Fibroblast of skin of scalp (primary cell): Measurements from ENCODE around the gene PTPRO.
A peak's percentile ranks its signal among the peaks of the same experiment; 100 is the strongest.
"Not testable (repeated sequence)": the region's sequence is repeated elsewhere in the genome, so short reads cannot be mapped to it uniquely, and the experiment has no call there.

Experiments
- DNase-seq: peaks from one replicate; pipeline ENCODE4 v3.0.0-alpha.2; 2013

PTPRO gene

DNA sequence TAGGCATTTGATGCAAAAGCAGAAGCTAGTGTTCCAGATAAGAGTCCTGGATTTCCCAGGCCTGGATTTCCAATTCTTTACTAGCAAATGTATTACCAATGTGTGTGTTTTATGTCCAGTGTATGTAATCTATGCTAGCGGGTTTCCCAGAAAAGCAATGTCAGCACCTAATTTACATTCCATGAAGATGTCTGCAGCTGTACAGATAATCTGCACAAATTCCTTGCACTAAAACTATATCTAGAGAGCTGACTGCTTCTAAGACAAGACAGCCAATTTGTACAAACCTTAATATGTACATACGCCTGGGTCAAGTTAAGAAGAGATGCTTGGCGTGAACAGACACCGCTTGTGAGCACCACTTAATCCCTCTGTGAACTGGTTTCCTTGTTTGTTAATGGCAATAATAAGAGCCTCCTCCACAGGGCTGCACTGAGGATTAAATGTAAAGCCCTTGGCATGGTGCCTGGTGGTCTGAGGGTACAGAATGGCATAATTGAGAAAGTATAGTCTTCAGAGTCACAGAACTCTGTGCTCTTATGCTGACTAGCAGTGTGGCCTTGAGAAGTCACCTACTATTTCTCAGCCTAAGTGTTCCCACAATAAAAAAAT is 281.3 kb downstream of the PTPRO start:
- DNase-seq, result peak; percentile 42

DNA sequence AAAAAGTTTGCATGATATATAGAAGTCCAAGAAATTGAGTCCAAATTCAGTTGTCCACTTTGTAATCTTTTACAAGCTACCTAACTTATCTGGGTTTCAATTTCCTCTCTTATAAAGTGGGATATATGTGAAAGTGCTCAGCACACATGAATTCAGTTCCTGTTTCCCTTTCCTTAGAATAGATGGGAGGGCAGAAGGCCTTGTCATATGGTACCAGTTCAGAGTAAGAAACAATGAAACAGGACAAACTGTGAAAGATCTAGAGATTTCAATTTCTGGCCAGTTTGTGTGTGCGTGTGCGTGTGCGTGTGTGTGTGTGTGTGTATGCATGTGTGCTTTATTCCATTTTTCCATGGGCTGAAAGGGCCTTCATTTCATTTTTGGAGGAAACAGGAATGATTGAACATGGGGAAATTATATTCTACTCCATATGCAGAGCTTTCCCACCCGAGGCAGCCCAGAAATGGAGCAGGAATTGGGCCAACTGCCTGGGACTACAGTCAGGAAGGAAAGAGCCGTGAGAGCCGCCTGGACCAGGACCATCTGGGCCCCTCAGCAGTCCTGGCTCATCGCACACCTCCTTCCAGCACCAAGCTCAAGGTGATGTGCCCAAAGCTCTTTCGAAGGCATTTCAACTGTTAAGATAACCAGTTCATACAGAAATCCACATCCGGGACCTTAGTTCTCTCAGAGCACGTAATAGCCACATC is 283.7 kb downstream of the PTPRO start:
- no peak for DNase-seq

DNA sequence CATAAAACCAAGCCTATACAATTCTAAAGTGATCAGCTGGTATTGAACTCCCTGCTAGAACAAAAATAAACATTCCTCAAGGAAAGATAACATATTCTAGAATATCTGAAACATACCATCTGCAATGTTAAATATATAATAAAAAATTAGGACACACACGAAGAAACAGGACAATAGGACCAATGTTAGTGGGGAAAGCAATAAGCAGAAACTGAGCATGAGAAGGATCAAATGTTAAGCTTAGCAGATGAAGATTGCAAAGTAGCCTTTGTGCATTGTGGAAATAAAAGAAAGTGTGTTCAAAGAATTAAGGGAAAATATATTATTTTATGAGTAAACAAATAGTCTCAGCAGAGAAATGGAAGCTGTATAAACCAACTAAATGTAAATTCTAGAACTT is 286.1 kb downstream of the PTPRO start:
- no peak for DNase-seq

DNA sequence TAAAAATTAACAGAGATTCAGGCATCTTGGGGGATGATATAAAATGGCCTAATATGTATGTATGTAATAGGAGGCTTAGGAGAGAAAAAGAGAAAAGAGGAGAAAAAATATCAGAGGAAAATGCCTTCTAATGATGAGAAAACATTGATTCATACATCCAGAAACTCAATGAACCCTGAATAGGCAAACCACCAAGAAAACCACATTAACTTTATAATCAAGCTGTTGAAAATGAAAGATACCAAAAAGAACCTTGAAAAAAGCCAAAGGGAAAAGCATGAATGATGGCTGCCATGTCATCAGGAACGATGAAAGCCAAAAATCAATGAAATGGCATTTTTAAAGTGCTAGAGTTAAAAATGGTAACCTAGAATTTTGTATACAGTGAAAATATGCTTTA is 286.6 kb downstream of the PTPRO start:
- DNase-seq, result no peak

DNA sequence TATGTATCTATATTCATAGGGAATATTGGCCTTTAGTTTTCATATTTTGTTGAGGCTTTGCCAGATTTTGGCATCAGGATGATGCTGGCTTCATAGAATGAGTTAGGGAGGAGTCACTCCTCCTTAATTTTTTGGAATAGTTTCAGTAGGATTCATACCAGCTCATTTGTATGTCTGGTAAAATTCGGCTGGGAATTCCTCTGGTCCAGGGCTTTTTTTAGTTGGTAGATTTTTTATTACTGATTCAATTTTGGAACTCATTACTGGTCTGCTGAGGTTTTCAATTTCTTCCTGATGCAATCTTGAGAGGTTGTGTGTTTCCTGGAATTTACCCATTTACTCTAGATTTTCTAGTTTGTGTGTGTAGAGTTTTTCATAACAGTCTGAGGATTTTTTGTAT is 291.7 kb downstream of the PTPRO start:
- peak; percentile 94 for DNase-seq

DNA sequence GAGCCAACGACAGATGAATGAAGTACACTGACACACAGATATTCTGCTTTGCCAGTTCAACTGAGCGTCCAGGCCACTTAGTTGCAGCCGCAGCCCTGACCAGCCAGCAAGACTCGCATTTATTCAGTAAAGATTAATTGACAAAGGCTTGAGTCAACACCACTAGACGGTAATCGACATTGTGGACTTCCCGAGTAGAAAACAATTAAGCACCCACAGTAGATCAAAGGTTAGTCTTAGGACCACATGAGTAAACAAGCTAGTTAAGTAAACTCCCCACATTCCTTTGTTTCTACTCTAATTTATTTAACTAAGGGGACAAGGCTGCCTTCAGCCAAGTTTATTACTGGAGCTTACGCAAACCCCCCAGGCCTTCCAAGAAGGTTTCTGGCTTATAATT is 294.2 kb downstream of the PTPRO start:
- not testable (repeated sequence) for DNase-seq

DNA sequence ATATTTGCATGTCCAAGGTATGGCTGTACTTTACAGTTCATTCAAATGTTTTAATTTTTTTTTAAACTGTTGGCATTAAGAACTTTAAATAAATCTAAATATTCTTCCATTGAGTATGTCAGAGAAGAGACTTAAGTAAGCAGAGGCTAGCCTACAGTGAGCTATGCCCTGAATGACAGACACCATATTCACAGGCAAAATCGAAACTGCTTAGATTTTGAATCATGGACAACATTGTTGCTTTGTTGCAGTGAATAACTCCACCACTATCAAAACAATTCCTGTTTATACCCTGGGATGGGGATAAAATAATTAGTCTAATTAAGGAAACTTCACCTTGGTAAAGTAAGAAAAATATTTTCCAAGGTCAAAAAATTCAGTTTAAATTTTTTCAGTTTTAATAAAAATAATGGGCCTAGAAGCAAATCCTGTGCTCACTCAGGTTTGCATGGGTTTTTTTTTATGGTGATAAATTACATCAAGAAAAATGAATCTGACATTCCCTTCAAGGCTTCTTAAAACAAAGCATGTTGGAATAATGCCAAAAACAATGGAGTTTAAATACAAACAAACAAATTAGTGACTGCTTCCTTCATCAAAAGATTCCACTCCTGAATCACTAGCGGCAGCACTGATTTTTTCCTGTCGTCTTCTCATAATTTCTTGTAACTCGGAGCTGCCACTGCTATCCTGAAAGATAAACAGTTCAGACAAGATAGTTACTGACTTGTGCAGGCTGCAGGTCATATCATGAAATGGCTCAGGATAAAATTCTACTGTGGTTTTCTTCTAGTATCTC is 298.6 kb downstream of the PTPRO start:
- DNase-seq, result no peak

DNA sequence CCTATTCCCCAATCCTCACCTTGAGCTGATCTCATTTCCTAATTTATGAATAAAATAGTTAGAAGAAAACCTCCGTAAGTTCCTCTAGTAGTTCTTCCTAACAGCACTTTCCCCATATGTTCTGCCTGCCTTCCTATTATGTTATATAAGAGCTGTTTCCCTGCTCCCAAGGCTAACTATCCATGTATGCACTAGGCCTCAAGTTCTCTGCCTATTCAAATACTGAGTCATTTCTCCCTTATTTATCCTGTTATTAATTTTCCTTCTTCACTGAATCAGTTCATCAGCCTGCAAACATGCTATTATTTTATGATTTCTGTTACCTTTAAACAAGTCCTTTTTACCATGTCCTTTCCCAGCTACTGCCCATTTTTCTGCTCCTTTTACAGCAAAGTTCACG is 302.8 kb downstream of the PTPRO start:
- no peak for DNase-seq

DNA sequence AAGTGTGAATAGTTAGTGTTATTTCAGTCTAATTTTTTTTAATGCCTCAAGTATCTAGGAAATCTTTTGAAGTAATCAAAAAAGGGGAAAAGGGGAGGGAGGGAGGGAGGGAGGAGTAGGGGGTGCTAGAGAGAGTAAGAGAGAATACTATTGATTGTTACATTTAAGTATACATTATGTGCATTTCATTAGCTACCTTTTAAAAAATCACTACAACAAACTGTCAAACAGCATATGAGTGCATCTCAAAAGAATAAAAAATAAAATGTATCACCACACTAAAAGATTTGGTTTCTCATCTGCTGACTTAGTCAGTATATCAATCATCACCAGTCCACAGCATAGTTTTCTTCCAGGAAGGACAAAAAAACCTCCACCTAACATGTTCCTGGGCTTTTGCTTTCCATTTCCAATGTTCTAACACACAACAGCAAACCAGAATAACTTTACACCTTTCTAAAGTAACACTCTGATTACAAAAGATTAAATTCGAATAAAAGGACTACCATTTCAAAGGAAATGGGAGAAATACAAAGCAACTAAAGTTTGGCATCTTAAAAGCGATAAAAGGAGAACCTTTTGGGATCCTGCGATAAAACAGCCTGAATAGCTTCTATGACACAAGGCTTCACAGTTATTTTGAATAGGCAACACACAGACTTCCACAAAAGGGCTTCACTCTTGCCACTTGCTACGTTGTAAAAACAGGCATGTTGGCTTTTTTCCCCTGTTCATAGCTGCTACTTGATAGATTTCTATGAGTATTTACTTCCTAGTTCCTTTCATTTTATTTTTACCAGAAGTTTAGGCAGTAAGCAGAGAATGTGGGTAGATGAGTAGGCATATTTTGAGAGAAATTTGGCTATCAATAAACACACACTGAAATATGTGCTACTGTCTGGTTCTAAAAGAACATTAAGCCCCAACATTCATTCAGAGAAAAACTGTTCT is 306.0 kb downstream of the PTPRO start:
- DNase-seq, result peak; percentile 74

DNA sequence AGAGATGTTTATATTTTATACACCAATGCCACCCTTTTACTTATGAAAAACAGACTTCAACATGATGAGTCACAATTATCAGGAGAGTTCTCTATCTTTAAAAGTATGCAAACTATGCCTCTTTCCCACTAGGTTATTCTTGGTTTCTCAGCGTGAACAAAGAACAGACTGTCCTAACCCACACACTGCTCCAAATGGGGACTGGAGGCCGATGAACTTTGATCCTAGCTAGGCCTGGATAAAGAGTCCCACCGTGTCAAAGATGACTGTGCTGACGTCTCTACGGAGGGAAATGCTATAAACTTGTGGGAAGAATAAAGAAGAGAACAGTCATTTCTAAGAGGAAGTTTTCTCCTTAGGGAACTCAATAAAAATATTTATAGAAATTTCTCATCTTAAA is 306.8 kb downstream of the PTPRO start:
- peak; percentile 93 for DNase-seq

DNA sequence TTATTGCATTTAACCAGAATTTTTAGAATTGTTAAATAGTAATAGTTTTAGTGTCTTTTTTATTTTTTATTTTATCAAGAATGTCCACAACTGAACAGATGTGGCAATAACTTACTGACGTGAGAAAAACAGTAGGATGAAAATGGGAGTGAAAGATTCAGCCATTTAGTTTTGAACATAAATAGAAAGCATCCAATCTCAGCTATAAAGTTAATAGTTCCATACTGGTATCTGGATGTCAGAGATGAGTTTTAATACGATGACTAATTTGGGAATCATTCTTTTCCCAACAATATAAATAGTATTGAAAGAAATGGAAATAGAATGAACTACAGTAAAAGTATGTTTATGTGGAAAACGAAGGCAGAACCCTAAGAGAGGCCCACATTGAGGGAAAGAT is 307.5 kb downstream of the PTPRO start:
- peak; percentile 88 for DNase-seq

DNA sequence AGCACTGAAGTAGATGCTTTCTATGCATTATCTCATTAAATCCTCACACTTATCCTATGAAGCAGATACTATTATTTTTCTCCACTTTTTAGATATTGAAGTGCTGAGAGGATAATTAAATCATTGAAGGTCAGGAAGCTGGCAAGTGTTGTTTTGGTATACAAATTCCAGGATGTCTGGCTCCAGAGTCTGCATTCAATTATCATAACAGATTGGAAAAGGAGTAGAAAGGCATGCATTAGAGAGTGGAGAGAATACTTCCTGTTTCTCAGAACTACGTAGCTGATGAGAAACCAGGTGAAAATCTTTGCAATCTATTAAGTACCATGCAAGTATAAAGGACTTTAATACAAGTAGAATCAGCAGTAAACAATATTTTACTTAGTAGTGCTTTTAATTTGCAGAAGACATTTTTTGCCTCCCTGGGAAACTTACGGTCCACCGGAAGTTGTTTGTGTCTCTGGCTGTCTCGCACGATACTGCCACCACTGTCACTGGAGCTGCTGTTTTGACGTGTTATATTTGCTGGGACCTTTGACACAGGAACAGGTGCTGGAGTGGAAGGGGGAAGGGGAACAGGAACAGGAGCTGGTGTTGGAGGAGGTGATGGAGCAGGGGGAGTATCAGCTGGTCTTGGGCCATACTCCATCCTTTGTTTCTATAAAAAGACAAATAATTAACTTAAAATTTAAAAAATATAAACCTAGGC is 308.9 kb downstream of the PTPRO start:
- peak; percentile 50 for DNase-seq

DNA sequence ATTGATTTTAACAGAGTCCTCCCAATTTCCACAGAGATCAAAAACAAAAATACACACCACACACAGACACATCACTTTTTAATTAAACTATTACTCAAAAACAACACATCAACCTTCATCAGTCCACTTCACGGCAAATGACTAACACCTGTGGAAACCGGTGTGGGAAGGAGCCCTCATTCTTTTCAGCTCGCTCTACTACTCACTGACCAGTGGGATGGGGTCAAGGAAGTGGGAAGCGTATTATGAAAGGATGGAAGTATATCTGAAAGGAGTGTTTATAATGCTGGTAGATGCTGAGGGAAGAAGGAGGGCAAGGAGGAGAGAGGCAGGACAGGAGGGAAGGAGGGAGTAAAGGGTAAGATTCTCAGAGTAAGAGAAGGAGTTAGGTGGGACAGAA is 310.4 kb downstream of the PTPRO start:
- no peak for DNase-seq

DNA sequence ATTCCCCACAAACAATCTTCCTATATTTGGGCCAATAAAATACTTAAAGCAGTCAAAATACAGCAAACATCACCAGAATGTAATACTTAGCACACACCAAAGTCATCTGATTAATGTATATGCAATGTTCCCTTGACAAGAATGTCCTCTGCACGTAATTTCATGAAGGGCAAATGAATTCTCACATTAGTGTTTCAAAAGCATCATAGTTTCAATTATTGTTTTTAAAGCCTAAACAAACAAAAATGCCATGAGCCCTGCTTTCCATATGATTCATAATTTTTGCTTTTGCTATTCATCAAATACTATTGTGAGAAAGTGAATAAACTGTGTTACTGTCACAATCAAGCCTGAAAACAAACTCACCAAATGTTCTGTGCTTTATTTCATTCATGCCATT is 310.9 kb downstream of the PTPRO start:
- peak; percentile 86 for DNase-seq

DNA sequence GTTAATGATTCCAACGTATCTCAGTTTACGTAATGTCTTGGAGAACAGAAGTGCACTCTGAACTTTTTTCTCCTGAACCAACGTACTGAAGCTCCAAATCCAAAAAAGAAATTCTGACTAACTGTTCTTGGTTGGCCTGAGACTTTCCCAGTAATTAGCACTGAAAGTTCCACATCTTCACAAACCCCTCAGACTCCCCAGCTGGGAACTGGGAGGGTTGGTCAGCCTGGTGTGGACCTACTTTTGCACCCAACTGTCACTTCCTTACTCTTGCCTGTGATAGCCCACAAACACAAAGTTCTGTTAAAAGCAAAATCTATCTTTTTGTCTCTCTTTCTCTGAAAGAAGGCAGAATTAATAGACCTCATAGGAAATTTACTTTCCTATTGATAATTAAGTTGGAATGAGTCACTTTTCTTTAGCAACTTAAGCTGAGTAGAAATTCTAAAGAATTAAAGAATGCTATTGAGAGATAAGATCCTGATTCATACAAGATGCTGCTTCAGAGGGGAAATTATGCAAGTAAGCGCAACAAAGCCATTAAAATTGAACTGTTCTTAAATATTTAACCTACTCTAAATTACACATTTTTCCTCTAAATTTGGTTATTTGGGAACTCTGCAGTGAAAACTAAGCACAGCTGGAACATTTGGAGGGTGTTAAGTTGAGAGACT is 311.8 kb downstream of the PTPRO start:
- peak; percentile 55 for DNase-seq

DNA sequence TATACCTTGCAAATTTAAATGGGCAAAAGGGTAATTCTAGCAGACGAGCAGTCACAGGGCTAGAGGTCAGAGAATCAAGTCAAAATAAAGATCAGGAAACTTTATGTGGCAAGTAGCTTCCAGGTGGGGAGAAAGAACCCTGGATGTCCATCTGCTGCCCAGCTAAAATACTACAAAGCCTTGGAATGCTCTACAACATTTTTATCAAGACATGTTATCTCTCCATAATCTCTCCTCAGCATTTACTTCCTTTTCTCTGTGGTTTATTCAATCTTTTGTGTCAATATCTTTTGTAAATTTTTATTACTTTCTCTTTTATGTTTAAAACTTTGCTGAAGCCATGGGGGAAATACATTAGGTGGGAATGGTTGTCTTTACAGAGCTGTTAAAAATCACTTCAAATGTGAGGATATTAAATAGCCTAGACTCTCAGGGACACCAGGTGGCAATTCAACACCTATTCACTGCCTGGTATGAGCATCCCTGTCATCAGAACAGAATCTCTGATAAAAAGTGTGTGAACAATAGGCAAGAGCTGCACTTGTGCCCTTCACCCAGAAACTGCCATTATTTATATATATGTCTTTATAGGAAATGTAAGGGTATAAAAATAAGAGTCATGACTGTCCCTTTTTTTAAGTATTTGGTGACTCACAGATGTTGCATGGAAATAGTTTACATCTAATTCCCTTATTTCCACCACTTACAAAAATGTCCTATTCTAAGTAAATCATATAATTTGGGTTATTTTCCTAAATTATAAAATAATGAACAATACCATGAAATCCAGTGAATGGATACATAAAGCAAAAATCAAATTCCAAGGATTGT is 314.0 kb downstream of the PTPRO start:
- DNase-seq, result no peak

DNA sequence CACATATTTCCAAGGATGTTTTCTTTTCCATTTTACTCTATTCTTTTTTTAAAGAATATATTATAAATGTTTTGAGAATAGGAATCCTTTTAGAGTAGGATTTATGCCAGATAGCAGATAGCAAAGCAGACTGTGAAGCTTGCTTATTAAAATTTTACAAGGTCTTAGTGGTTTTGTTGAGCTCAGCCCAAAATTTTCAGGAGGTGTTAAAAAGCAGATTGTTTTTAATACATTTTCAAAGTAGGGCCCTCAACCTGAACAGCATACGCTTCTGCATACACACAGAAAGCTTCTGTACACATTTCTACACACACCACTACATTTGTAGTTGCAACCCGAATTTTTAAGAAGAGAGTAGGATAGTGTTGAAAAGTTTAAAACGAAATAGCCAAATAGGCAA is 315.9 kb downstream of the PTPRO start:
- DNase-seq, result no peak

DNA sequence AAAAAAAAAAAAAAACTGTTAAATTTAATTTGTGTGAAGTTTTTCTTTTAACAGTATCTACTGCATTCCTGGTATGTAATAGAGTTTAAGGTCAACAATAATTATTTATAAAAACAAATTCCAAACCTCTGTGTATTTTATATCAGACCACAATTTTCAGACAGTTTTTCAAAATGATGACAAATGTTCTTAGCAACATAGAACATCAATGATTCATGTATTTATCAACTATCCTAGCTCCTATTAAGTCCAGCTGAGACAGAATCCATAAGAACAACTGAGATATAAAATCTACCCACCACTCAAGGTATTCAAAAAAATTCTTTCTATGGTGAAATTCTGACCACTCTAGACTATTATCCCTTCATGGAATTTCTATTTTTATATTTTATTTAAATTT is 322.4 kb downstream of the PTPRO start:
- DNase-seq, result peak; percentile 72

DNA sequence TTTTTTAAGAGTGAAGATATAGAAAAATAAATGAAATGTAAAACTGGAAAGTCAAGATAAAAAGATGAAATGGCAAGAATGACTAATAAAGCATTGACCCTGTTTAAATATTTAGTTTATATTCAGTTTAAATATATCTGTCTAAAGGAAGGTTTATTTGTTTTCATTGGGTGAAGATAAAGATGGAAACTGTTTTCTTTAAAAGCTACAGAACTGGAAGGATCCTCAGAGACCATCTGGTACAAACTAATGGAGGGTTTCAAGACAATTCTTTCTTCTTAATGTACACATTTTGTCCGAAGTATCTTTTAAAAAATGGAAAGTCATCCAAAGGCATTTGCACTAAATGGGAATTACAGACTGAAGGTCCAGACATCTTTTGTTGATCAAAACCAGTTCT is 324.3 kb downstream of the PTPRO start:
- DNase-seq, result no peak
